Osteoblast (primary cell): ENCODE data around the gene SLC43A3. TPM values are rescaled to one million over a fixed set of nuclear protein-coding genes. Genes with fewer than 3 reads are reported as not detected.

Experiments
- DNase-seq: peaks from one replicate; pipeline ENCODE4 v3.0.0; 2011; ENCODE audit warnings: low spot score, mixed read lengths; ENCODE audit not compliant: insufficient read length; ENCODE audit errors: missing footprints
- H2AFZ ChIP-seq: 2 replicates; pipeline ENCODE4 v1.6.0; 2011; ENCODE audit warnings: mild to moderate bottlenecking, low read length
- H3K27ac ChIP-seq: 2 replicates; pipeline ENCODE4 v1.5.1; 2011; ENCODE audit warnings: mild to moderate bottlenecking, low read depth, low read length, moderate library complexity
- H3K27me3 ChIP-seq: 2 replicates; pipeline ENCODE4 v1.6.0; 2012; ENCODE audit warnings: mild to moderate bottlenecking, control low read depth, inconsistent platforms, low read length, moderate library complexity; ENCODE audit not compliant: insufficient read depth
- H3K36me3 ChIP-seq: 2 replicates; pipeline ENCODE4 v1.5.1; 2011; ENCODE audit warnings: mild to moderate bottlenecking, low read length, control low read depth, moderate library complexity; ENCODE audit not compliant: insufficient read depth
- H3K4me1 ChIP-seq: 2 replicates; pipeline ENCODE4 v1.5.1; 2011; ENCODE audit warnings: mild to moderate bottlenecking, low read length, control low read depth, moderate library complexity; ENCODE audit not compliant: insufficient read depth
- H3K4me2 ChIP-seq: 2 replicates; pipeline ENCODE4 v1.6.0; 2011; ENCODE audit warnings: mild to moderate bottlenecking, low read length; ENCODE audit not compliant: insufficient read depth
- H3K4me3 ChIP-seq: fragments of 200-600 bp; sonication (generic); 3 replicates; pipeline ENCODE4 v1.5.1; 2012; ENCODE audit warnings: mild to moderate bottlenecking, low read length, inconsistent platforms; ENCODE audit not compliant: insufficient read depth
- H3K79me2 ChIP-seq: 2 replicates; pipeline ENCODE4 v1.6.0; 2012; ENCODE audit warnings: mild to moderate bottlenecking, low read length, control low read depth, inconsistent platforms; ENCODE audit not compliant: insufficient read depth
- H3K9me3 ChIP-seq: 2 replicates; pipeline ENCODE4 v1.5.1; 2011; ENCODE audit warnings: low read depth, low read length, control low read depth
- H4K20me1 ChIP-seq: 2 replicates; pipeline ENCODE4 v1.6.0; 2012; ENCODE audit warnings: mild to moderate bottlenecking, low read length, control low read depth; ENCODE audit not compliant: insufficient read depth
- CTCF ChIP-seq: IDR thresholded peaks from 2 replicates; pipeline ENCODE4 v1.5.1; 2011; ENCODE audit warnings: mild to moderate bottlenecking, low read depth, low read length, moderate library complexity; ENCODE audit errors: extremely low read depth
- total RNA-seq: library from RNA; depleted of rRNA; stranded (reverse); fragments of >200 nt; gene quantifications from 2 replicates; pipeline ENCODE4 v1.2.3, GENCODE V29; 2012

SLC43A3 gene
- total RNA-seq, 1 donor = 51.4 TPM

GRCh38 chr11:57438345-57439285 lies 11.7 kb upstream of the SLC43A3 start:
- Histone ChIP-seq H3K4me2 (no peak overlapping the region), H3K9me3 (no peaks in the 10 kb centered on the region), H3K27ac (no peak overlapping the region), H3K4me1 (peaks cover 16% of the 10 kb centered on the region), H3K27me3 (no peaks in the 10 kb centered on the region), H4K20me1 (no peaks in the 10 kb centered on the region), H2AFZ (no peak overlapping the region), H3K36me3 (no peaks in the 10 kb centered on the region), H3K79me2 (no peaks in the 10 kb centered on the region), H3K4me3 (no peak overlapping the region)
- DNase-seq = no peak
- no peak for TF ChIP-seq CTCF

GRCh38 chr11:57436031-57436430 lies 9.1 kb upstream of the SLC43A3 start:
- H3K4me3 ChIP-seq = no peak overlapping the region
- DNase-seq = no peak
- H3K4me2 ChIP-seq = no peak overlapping the region
- peaks cover 34% of the 10 kb centered on the region for H3K4me1 ChIP-seq
- no peaks in the 10 kb centered on the region for H3K27me3 ChIP-seq
- H3K27ac ChIP-seq = no peak overlapping the region
- TF ChIP-seq CTCF = no peak
- no peaks in the 10 kb centered on the region for H3K9me3 ChIP-seq
- no peaks in the 10 kb centered on the region for H4K20me1 ChIP-seq
- no peak overlapping the region for H2AFZ ChIP-seq
- no peaks in the 10 kb centered on the region for H3K79me2 ChIP-seq
- H3K36me3 ChIP-seq = no peaks in the 10 kb centered on the region

- H3K27ac ChIP-seq = peak overlapping the region; percentile 31
- H2AFZ ChIP-seq = peak overlapping the region; percentile 16
- H4K20me1 ChIP-seq = no peaks in the 10 kb centered on the region
- H3K9me3 ChIP-seq = no peaks in the 10 kb centered on the region
- H3K4me3 ChIP-seq = no peak overlapping the region
- H3K4me2 ChIP-seq = peak overlapping the region; percentile 28
- no peak for TF ChIP-seq CTCF
- H3K36me3 ChIP-seq = no peaks in the 10 kb centered on the region
- H3K79me2 ChIP-seq = no peaks in the 10 kb centered on the region
- DNase-seq = peak; percentile 85
- H3K4me1 ChIP-seq = peaks cover 34% of the 10 kb centered on the region
- no peaks in the 10 kb centered on the region for H3K27me3 ChIP-seq
Measured at GRCh38 chr11:57434640-57435546, 8.0 kb upstream of the SLC43A3 start.
